B cell (primary cell): ENCODE measurements around the gene EXT2.

Experiments
- CTCF ChIP-seq: fragments of 200-600 bp; IDR thresholded peaks from one replicate; pipeline ENCODE4 v1.8.0; 2022; ENCODE audit warnings: antibody characterized with exemption, mild to moderate bottlenecking
- EZH2 ChIP-seq: IDR thresholded peaks from 2 replicates; pipeline ENCODE4 v1.6.1; 2012; ENCODE audit warnings: borderline replicate concordance, low read depth, mild to moderate bottlenecking, moderate library complexity, low read length; ENCODE audit not compliant: insufficient read depth, poor library complexity, severe bottlenecking

GRCh38 chr11:44280257-44280656 lies 184.8 kb downstream of the EXT2 start:
- no peak for TF ChIP-seq CTCF
- no peak for TF ChIP-seq EZH2
